ENCODE results near the gene IGFBPL1. TPM values are rescaled to one million over a fixed set of nuclear protein-coding genes. Genes with fewer than 3 reads are reported as not detected.

IGFBPL1 gene
- total and polyA plus RNA-seq, 2 donors (not counting 1 experiment from before 2014, with no cell fraction given), result not detected

GRCh38 chr9:38416461-38416860 is 7.8 kb downstream of the IGFBPL1 start:
- Histone ChIP-seq H4K20me1 (ENCODE audit: control insufficient read depth, insufficient read depth, low read length, poor library complexity, severe bottlenecking) (no peaks in the 10 kb centered on the region), H3K27me3 (replicated peaks in 1 of 4; ENCODE audit: control extremely low read depth in 1 of 4, control insufficient read depth in 3 of 4, insufficient read depth in 4 of 4, low read length in 3 of 4) (peaks cover 0 to 15% (median 0%) of the 10 kb centered on the region in 4 experiments), H2AFZ (ENCODE audit: insufficient read depth, low read depth, low read length, poor library complexity, severe bottlenecking) (no peak overlapping the region), H3K4me3 (ENCODE audit: control extremely low read depth in 1 of 5, extremely low read depth in 1 of 5, insufficient read depth in 1 of 5, low read depth in 2 of 5, low read length in 4 of 5) (no peak overlapping the region), H3K9ac (ENCODE audit: low read length) (no peak overlapping the region), H3K27ac (ENCODE audit: low read length in 2 of 2) (no peak overlapping the region), H3K36me3 (replicated peaks in 1 of 2; ENCODE audit: control extremely low read depth in 1 of 2, control insufficient read depth in 1 of 2, extremely low read depth in 1 of 2, insufficient read depth in 2 of 2, low read length in 1 of 2) (no peaks in the 10 kb centered on the region), H3K4me1 (ENCODE audit: control insufficient read depth in 2 of 2, insufficient read depth in 2 of 2, low read length in 2 of 2) (no peaks in the 10 kb centered on the region), H3K9me3 (ENCODE audit: control extremely low read depth in 1 of 3, control insufficient read depth in 2 of 3, insufficient read depth in 1 of 3, low read length in 2 of 3) (peaks cover 0 to 3% (median 0%) of the 10 kb centered on the region in 3 donors), H3K4me2 (replicated peaks; ENCODE audit: low read depth, low read length, poor library complexity, severe bottlenecking) (no peak overlapping the region), H3K79me2 (ENCODE audit: control insufficient read depth, insufficient read depth, low read length) (no peaks in the 10 kb centered on the region)
- DNase-seq (no peak), ATAC-seq (ENCODE audit: low read depth) (no peak)
- 78% methylated on average over 1 of the region's 4 CpGs for WGBS (ENCODE audit: insufficient coverage)
- H3K9me3 Mint-ChIP-seq (ENCODE audit: insufficient read depth), result no peaks in the 10 kb centered on the region
- TF ChIP-seq EZH2 (IDR thresholded peaks at IDR 0.05; ENCODE audit: borderline replicate concordance, insufficient read depth, low read depth, low read length, poor library complexity, severe bottlenecking), result no peak
- TF ChIP-seq, protein P1, sequence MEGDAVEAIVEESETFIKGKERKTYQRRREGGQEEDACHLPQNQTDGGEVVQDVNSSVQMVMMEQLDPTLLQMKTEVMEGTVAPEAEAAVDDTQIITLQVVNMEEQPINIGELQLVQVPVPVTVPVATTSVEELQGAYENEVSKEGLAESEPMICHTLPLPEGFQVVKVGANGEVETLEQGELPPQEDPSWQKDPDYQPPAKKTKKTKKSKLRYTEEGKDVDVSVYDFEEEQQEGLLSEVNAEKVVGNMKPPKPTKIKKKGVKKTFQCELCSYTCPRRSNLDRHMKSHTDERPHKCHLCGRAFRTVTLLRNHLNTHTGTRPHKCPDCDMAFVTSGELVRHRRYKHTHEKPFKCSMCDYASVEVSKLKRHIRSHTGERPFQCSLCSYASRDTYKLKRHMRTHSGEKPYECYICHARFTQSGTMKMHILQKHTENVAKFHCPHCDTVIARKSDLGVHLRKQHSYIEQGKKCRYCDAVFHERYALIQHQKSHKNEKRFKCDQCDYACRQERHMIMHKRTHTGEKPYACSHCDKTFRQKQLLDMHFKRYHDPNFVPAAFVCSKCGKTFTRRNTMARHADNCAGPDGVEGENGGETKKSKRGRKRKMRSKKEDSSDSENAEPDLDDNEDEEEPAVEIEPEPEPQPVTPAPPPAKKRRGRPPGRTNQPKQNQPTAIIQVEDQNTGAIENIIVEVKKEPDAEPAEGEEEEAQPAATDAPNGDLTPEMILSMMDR (IDR thresholded peaks at IDR 0.05), result no peak
- H3K27me3 Mint-ChIP-seq, result peaks cover 46% of the 10 kb centered on the region
- H3K27ac Mint-ChIP-seq, result no peak overlapping the region
- H3K4me1 Mint-ChIP-seq, result no peaks in the 10 kb centered on the region
- intact Hi-C loops (cut with micrococcal nuclease), result no loop called here
- ChIA-PET CTCF (interaction anchor here (1.1 kb wide), 1 partner anchor 16 kb away, joined by 3 read pairs; no protein-coding TSS in a partner anchor), POLR2A (no interaction called here)
- H3K4me3 Mint-ChIP-seq, result no peak overlapping the region

DNA sequence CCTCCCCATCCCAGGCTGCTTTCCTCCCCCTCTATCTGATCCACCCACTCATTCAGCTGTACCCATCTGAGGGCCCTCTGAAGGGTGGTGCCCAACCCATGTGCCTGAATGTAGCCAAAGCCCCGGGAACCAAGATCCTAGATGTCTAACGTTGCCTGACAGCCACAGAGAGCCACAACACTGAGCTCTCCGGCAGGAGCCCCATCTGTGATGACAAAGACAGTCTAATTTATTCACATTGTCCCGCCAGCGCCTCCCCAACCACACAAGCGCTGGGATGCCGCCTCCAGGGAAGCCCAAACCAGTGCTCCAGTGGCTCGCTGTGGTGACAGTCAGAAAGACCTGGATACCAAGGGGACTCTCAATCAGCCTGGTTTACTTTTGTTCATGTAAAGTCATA is 8.4 kb downstream of the IGFBPL1 start:
- 96% methylated on average over 7 of the region's 8 CpGs for WGBS (ENCODE audit: insufficient coverage)

More for the DNA sequence above, 8.4 kb downstream of the IGFBPL1 start:
- intact Hi-C loops (cut with micrococcal nuclease), result no loop called here
- CTCF ChIA-PET, result no interaction called here
- no peak overlapping the region for H3K27ac ChIP-seq (ENCODE audit: low read length in 2 of 2)
- H3K79me2 ChIP-seq (ENCODE audit: control insufficient read depth, insufficient read depth, low read length), result no peaks in the 10 kb centered on the region
- no peak overlapping the region for H3K27ac Mint-ChIP-seq
- H3K9ac ChIP-seq (ENCODE audit: low read length), result no peak overlapping the region
- H3K4me1 Mint-ChIP-seq, result no peaks in the 10 kb centered on the region
- no peak overlapping the region for H3K4me2 ChIP-seq (replicated peaks; ENCODE audit: low read depth, low read length, poor library complexity, severe bottlenecking)
- peaks cover 0 to 12% (median 2%) of the 10 kb centered on the region in 4 experiments for H3K27me3 ChIP-seq (replicated peaks in 1 of 4; ENCODE audit: control extremely low read depth in 1 of 4, control insufficient read depth in 3 of 4, insufficient read depth in 4 of 4, low read length in 3 of 4)
- no peaks in the 10 kb centered on the region for H3K9me3 Mint-ChIP-seq (ENCODE audit: insufficient read depth)
- no peak for ATAC-seq (ENCODE audit: low read depth)
- POLR2A ChIA-PET, result no interaction called here
- no peaks in the 10 kb centered on the region for H4K20me1 ChIP-seq (ENCODE audit: control insufficient read depth, insufficient read depth, low read length, poor library complexity, severe bottlenecking)
- peaks cover 44% of the 10 kb centered on the region for H3K27me3 Mint-ChIP-seq
- no peak for TF ChIP-seq EZH2 (IDR thresholded peaks at IDR 0.05; ENCODE audit: borderline replicate concordance, insufficient read depth, low read depth, low read length, poor library complexity, severe bottlenecking)
- TF ChIP-seq, protein P1 (IDR thresholded peaks at IDR 0.05), result no peak
- H3K4me3 ChIP-seq (ENCODE audit: control extremely low read depth in 1 of 5, extremely low read depth in 1 of 5, insufficient read depth in 1 of 5, low read depth in 2 of 5, low read length in 4 of 5), result no peak overlapping the region
- no peaks in the 10 kb centered on the region for H3K4me1 ChIP-seq (ENCODE audit: control insufficient read depth in 2 of 2, insufficient read depth in 2 of 2, low read length in 2 of 2)
- no peak overlapping the region for H3K4me3 Mint-ChIP-seq
- H3K9me3 ChIP-seq (ENCODE audit: control extremely low read depth in 1 of 3, control insufficient read depth in 2 of 3, insufficient read depth in 1 of 3, low read length in 2 of 3), result peaks cover 0 to 3% (median 0%) of the 10 kb centered on the region in 3 donors
- H3K36me3 ChIP-seq (replicated peaks in 1 of 2; ENCODE audit: control extremely low read depth in 1 of 2, control insufficient read depth in 1 of 2, extremely low read depth in 1 of 2, insufficient read depth in 2 of 2, low read length in 1 of 2), result no peaks in the 10 kb centered on the region
- no peak for DNase-seq
- H2AFZ ChIP-seq (ENCODE audit: insufficient read depth, low read depth, low read length, poor library complexity, severe bottlenecking), result no peak overlapping the region

Data from B cell (primary cell).